Spleen (tissue), 7 donors: ENCODE measurements around the gene C1orf198.

ENCODE experiments used
- POLR2A ChIP-seq, 3 donors: fragments of 450-650 bp; IDR thresholded peaks; one replicate each; pipeline ENCODE4 v1.5.1; 2017; ENCODE audit warnings: antibody characterized with exemption in 3 of 3, mild to moderate bottlenecking in 1 of 3
- TF ChIP-seq, protein P1 (sequence below), 11 experiments: fragments of 200-600 bp in 7 of 11; fragments of 450-650 bp in 4 of 11; sonication (generic) in 4 of 11; IDR thresholded peaks in 8 of 11; conservative IDR thresholded peaks in 3 of 11; 1 replicate in 7 of 11; 2 replicates in 4 of 11; pipeline versions ENCODE4 v1.4.0 to v1.8.0; 2016 to 2021; ENCODE audit warnings: antibody characterized with exemption in 11 of 11, inconsistent platforms in 4 of 11, mild to moderate bottlenecking in 1 of 11
- donor health status: DM: no; HTN: no; CAD: no; lungs with moderate emphysema.
- donor health status: DM: no; HTN: no; CAD: no.
- donor health status: DM: no; HTN: no; CAD: no.

GRCh38 chr1:230869500-230869899 lies 1.2 kb upstream of the C1orf198 start:
- TF ChIP-seq, protein P1, sequence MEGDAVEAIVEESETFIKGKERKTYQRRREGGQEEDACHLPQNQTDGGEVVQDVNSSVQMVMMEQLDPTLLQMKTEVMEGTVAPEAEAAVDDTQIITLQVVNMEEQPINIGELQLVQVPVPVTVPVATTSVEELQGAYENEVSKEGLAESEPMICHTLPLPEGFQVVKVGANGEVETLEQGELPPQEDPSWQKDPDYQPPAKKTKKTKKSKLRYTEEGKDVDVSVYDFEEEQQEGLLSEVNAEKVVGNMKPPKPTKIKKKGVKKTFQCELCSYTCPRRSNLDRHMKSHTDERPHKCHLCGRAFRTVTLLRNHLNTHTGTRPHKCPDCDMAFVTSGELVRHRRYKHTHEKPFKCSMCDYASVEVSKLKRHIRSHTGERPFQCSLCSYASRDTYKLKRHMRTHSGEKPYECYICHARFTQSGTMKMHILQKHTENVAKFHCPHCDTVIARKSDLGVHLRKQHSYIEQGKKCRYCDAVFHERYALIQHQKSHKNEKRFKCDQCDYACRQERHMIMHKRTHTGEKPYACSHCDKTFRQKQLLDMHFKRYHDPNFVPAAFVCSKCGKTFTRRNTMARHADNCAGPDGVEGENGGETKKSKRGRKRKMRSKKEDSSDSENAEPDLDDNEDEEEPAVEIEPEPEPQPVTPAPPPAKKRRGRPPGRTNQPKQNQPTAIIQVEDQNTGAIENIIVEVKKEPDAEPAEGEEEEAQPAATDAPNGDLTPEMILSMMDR (IDR thresholded peaks at IDR 0.05 in 8 of 11, conservative IDR thresholded peaks at IDR 0.05 in 3 of 11) = no peak
- TF ChIP-seq POLR2A (IDR thresholded peaks at IDR 0.05) = no peak
